SIG-M5 (cell line): ENCODE data around the gene DENND4C.
"Not testable (repeated sequence)": the region's sequence is repeated elsewhere in the genome, so short reads cannot be mapped to it uniquely, and the experiment has no call there.

Source experiments
- DNase-seq: peaks from one replicate; lab custom pipeline; 2025; lab: John Stamatoyannopoulos, UW

DENND4C gene

GRCh38 chr9:19411316-19411715 lies 180.8 kb downstream of the DENND4C start:
- no peak for DNase-seq

GRCh38 chr9:19413456-19413855 lies 183.0 kb downstream of the DENND4C start:
- DNase-seq: not testable (repeated sequence)

DNA sequence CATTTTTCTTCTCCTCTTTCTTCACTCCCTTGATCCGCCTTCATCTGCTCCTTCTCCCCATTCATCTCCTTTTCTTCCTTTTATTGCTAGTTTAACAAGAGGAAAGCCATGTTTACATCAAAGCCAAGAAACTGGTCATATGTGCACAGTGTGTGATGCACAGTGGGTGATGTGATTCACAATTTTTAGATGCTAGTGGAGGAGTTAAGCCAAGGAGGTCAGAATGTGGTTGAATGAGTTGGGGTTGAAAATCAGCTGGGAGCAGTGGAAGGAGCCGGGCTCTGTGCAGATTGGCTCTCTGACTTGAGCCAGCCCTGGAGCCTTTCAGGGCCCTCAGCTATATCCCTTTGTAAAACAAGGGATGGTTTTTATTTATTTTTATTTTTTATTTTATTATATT lies 185.7 kb downstream of the DENND4C start:
- DNase-seq: no peak

DNA sequence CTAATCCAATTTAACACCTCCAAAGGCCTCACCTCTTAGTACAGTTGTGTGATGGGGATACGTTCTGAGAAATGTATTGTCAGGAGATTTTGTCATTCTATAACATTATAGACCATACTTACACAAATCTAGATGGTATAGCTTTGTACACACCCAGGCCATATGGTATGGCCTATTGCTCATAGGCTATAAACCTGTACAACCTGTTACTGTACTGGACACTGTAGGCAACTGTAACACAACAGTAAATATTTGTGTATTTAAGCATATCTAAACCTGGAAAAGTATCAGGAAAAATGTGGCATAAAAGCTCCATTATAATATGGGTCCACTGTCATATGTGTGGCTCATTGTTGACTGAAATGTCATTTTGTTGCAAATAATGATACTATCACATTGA lies 190.4 kb downstream of the DENND4C start:
- DNase-seq: no peak
